Endodermal cell (in vitro differentiated cells): ENCODE results near the gene FAM9C. TPM values are rescaled to one million over a fixed set of nuclear protein-coding genes. Genes with fewer than 3 reads are reported as not detected.

Experiments
- DNase-seq: peaks from one replicate; pipeline ENCODE4 v3.0.0-alpha.2; 2017
- H3K27ac ChIP-seq: 2 replicates; pipeline ENCODE4 v1.5.1; 2013; ENCODE audit warnings: mild to moderate bottlenecking, low read depth, low read length, moderate library complexity
- H3K27me3 ChIP-seq: 2 replicates; pipeline ENCODE4 v1.6.1; 2013; ENCODE audit warnings: mild to moderate bottlenecking, low read length, moderate library complexity; ENCODE audit not compliant: insufficient read depth, control insufficient read depth, poor library complexity, severe bottlenecking
- H3K36me3 ChIP-seq: 2 replicates; pipeline ENCODE4 v1.7.0; 2013; ENCODE audit warnings: mild to moderate bottlenecking, low read length, moderate library complexity; ENCODE audit not compliant: control insufficient read depth, insufficient read depth
- H3K4me1 ChIP-seq: one replicate; pipeline ENCODE4 v1.7.0; 2013; ENCODE audit warnings: low read length; ENCODE audit not compliant: control insufficient read depth, insufficient read depth
- H3K4me3 ChIP-seq: 2 replicates; pipeline ENCODE4 v1.5.1; 2013; ENCODE audit warnings: mild to moderate bottlenecking, low read length, moderate library complexity
- H3K9ac ChIP-seq: 2 replicates; pipeline ENCODE4 v1.6.1; 2013; ENCODE audit warnings: mild to moderate bottlenecking, low read length, moderate library complexity; ENCODE audit not compliant: poor library complexity, severe bottlenecking; ENCODE audit errors: extremely low read depth
- H3K9me3 ChIP-seq: 2 replicates; pipeline ENCODE4 v1.6.1; 2013; ENCODE audit warnings: mild to moderate bottlenecking, low read length, moderate library complexity; ENCODE audit not compliant: control insufficient read depth
- H3K27ac Mint-ChIP-seq: 2 replicates; pipeline ENCODE4 v1.8.0; 2020; ENCODE audit warnings: mixed read lengths
- H3K27me3 Mint-ChIP-seq: 2 replicates; pipeline ENCODE4 v1.8.0; 2021; ENCODE audit warnings: mild to moderate bottlenecking, mixed read lengths; ENCODE audit not compliant: insufficient read depth
- H3K36me3 Mint-ChIP-seq: 2 replicates; pipeline ENCODE4 v1.8.0; 2020; ENCODE audit warnings: low read depth, mixed read lengths
- H3K4me1 Mint-ChIP-seq: 2 replicates; pipeline ENCODE4 v1.8.0; 2020; ENCODE audit warnings: mixed read lengths
- H3K4me3 Mint-ChIP-seq: 2 replicates; pipeline ENCODE4 v1.8.0; 2020; ENCODE audit warnings: mild to moderate bottlenecking, moderate library complexity, mixed read lengths
- H3K9me3 Mint-ChIP-seq: 2 replicates; pipeline ENCODE4 v1.8.0; 2020; ENCODE audit warnings: mild to moderate bottlenecking, mixed read lengths
- CTCF ChIP-seq: fragments of 200-600 bp; sonication (generic); conservative IDR thresholded peaks from 2 replicates; pipeline ENCODE4 v1.5.0; 2021; ENCODE audit warnings: antibody characterized with exemption, mild to moderate bottlenecking
- WGBS, 2 experiments: methylation state at CpG; one replicate each; pipeline versions ENCODE4 v1.1.5 to v1.1.7; 2013; ENCODE audit warnings: missing lambda C conversion rate in 2 of 2, mixed read lengths in 1 of 2; ENCODE audit not compliant: insufficient coverage in 1 of 2, insufficient read length in 1 of 2; 5-methylcytosine and 5-hydroxymethylcytosine counted together
- total RNA-seq, 2 donors: library from RNA; stranded (reverse); fragmentation: NEBNext Ultra II Directional in 1 of 2; extraction: Animal tissue kit (Norgen Biotek cat#: 25700) in 1 of 2; gene quantifications; 2 replicates in 1 of 2; 3 replicates in 1 of 2; pipeline ENCODE4 v1.2.1, GENCODE V29; 2021

The FAM9C gene
- total RNA-seq, 2 donors from 2014 or later = not detected

GRCh38 chrX:13029637-13029886 is 14.9 kb downstream of the FAM9C start:
- Mint-ChIP-seq H3K27me3 (no peaks in the 10 kb centered on the region), H3K4me3 (peak overlapping the region; percentile 39), H3K9me3 (peaks cover 34% of the 10 kb centered on the region), H3K27ac (peak overlapping the region; percentile 98), H3K36me3 (no peaks in the 10 kb centered on the region), H3K4me1 (peaks cover 29% of the 10 kb centered on the region)
- no peak for TF ChIP-seq CTCF
- H3K4me3 ChIP-seq = peak overlapping the region; percentile 70
- H3K4me1 ChIP-seq = no peaks in the 10 kb centered on the region
- no peaks in the 10 kb centered on the region for H3K27me3 ChIP-seq
- DNase-seq = no peak
- peak overlapping the region; percentile 67 for H3K9ac ChIP-seq
- H3K9me3 ChIP-seq = no peaks in the 10 kb centered on the region
- H3K27ac ChIP-seq = peak overlapping the region; percentile 89
- H3K36me3 ChIP-seq = no peaks in the 10 kb centered on the region

GRCh38 chrX:13028871-13029636 is 15.4 kb downstream of the FAM9C start:
- TF ChIP-seq CTCF = peak; percentile 33
- DNase-seq = peak; percentile 85
- Mint-ChIP-seq H3K27ac (peak overlapping the region; percentile 98), H3K36me3 (no peaks in the 10 kb centered on the region), H3K4me1 (peaks cover 31% of the 10 kb centered on the region), H3K9me3 (peaks cover 37% of the 10 kb centered on the region), H3K27me3 (no peaks in the 10 kb centered on the region), H3K4me3 (peak overlapping the region; percentile 39)
- Histone ChIP-seq H3K27me3 (no peaks in the 10 kb centered on the region), H3K27ac (peak overlapping the region; percentile 89), H3K36me3 (no peaks in the 10 kb centered on the region), H3K9ac (peak overlapping the region; percentile 67), H3K4me3 (no peak overlapping the region), H3K4me1 (no peaks in the 10 kb centered on the region), H3K9me3 (no peaks in the 10 kb centered on the region)
- WGBS, 2 experiments = 9% methylated on average over 6 of the region's 6 CpGs; no CpG with 5 or more reads in 1 of the 2 experiments

GRCh38 chrX:13026877-13027652 is 17.4 kb downstream of the FAM9C start:
- no peak overlapping the region for H3K27ac Mint-ChIP-seq
- no peak overlapping the region for H3K27ac ChIP-seq

More at GRCh38 chrX:13026877-13027652, 17.4 kb downstream of the FAM9C start:
- Histone ChIP-seq H3K4me1 (no peaks in the 10 kb centered on the region), H3K36me3 (no peaks in the 10 kb centered on the region), H3K9me3 (no peaks in the 10 kb centered on the region), H3K9ac (no peak overlapping the region), H3K27me3 (no peaks in the 10 kb centered on the region), H3K4me3 (no peak overlapping the region)
- no peak for DNase-seq
- TF ChIP-seq CTCF = no peak
- peaks cover 34% of the 10 kb centered on the region for H3K4me1 Mint-ChIP-seq
- H3K36me3 Mint-ChIP-seq = no peaks in the 10 kb centered on the region
- peaks cover 44% of the 10 kb centered on the region for H3K9me3 Mint-ChIP-seq
- H3K4me3 Mint-ChIP-seq = no peak overlapping the region
- 96% methylated on average over 8 of the region's 8 CpGs; no CpG with 5 or more reads in 1 of the 2 experiments for WGBS, 2 experiments
- H3K27me3 Mint-ChIP-seq = no peaks in the 10 kb centered on the region
